Measurements from ENCODE around the gene CLMN.

DNA sequence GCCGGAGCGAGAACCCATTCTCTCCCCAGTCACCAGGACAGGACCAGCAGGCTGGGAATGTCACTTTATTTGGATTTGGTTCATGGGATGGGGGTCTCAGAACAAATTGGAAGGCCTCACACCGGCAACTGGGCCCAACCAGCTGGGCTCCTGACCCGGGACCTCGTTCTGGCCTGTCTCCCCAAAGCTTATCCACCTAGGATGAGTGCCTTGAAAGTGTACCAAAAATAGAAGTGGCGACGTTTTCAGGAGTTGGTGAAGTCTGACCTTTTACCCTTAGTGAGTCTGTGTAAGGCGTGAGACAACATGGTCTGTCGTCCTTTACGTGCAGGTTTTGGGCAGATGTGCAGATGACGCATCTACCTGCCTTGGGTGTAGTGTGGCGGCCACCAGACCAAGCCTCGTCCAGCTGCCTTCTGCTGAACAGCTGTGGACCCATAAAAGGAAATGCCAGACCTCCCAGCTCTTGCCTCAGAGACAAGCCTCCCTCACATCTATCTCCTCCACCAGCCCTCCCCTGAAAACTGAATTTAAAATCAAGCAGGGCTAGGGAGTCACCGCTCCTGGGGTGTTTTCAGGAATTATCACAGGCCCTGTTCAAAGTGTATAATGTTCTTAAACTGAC lies 36.6 kb upstream of the CLMN start:
- no peak for TF ChIP-seq POLR2A (IDR thresholded peaks at IDR 0.05)
- TF ChIP-seq, protein P1, sequence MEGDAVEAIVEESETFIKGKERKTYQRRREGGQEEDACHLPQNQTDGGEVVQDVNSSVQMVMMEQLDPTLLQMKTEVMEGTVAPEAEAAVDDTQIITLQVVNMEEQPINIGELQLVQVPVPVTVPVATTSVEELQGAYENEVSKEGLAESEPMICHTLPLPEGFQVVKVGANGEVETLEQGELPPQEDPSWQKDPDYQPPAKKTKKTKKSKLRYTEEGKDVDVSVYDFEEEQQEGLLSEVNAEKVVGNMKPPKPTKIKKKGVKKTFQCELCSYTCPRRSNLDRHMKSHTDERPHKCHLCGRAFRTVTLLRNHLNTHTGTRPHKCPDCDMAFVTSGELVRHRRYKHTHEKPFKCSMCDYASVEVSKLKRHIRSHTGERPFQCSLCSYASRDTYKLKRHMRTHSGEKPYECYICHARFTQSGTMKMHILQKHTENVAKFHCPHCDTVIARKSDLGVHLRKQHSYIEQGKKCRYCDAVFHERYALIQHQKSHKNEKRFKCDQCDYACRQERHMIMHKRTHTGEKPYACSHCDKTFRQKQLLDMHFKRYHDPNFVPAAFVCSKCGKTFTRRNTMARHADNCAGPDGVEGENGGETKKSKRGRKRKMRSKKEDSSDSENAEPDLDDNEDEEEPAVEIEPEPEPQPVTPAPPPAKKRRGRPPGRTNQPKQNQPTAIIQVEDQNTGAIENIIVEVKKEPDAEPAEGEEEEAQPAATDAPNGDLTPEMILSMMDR (IDR thresholded peaks at IDR 0.05) = no peak
- TF ChIP-seq POLR2AphosphoS5 (IDR thresholded peaks at IDR 0.05; ENCODE audit: insufficient read depth in 1 of 2, low read depth in 1 of 2) = no peak

Data from vagina (tissue), 2 donors.